Vagina (tissue), 2 donors: ENCODE data around the gene TJP1. TPM values are rescaled to one million over a fixed set of nuclear protein-coding genes. Genes with fewer than 3 reads are reported as not detected.
"Not testable (repeated sequence)": the region's sequence is repeated elsewhere in the genome, so short reads cannot be mapped to it uniquely, and the experiment has no call there.

ENCODE experiments used
- DNase-seq, 2 donors: peaks; one replicate each; pipeline ENCODE4 v3.0.0-alpha.2; 2017; ENCODE audit errors: extremely low spot score in 2 of 2
- H3K27ac ChIP-seq: fragments of 200-600 bp; sonication (generic); one replicate; pipeline ENCODE4 v1.5.1; 2019
- H3K27me3 ChIP-seq: fragments of 200-600 bp; sonication (generic); one replicate; pipeline ENCODE4 v1.5.1; 2019
- H3K36me3 ChIP-seq, 2 donors: fragments of 200-600 bp; sonication (generic); one replicate each; pipeline ENCODE4 v1.5.1; 2017 to 2019
- H3K4me1 ChIP-seq: fragments of 200-600 bp; sonication (generic); one replicate; pipeline ENCODE4 v1.5.1; 2019
- H3K4me3 ChIP-seq, 2 donors: fragments of 200-600 bp; sonication (generic); 1 replicate in 1 of 2; 2 replicates in 1 of 2; pipeline ENCODE4 v1.5.1; 2016 to 2019
- H3K9me3 ChIP-seq: fragments of 200-600 bp; sonication (generic); one replicate; pipeline ENCODE4 v1.5.1; 2019
- POLR2A ChIP-seq, 2 donors: fragments of 450-650 bp; IDR thresholded peaks; one replicate each; pipeline ENCODE4 v1.6.1; 2017; ENCODE audit warnings: antibody characterized with exemption in 2 of 2, mild to moderate bottlenecking in 2 of 2, moderate library complexity in 2 of 2
- POLR2AphosphoS5 ChIP-seq, 2 donors: sonication (generic); formaldehyde crosslinking; IDR thresholded peaks; one replicate each; pipeline ENCODE4 v1.9.0; 2017; ENCODE audit warnings: antibody characterized with exemption in 2 of 2, mild to moderate bottlenecking in 2 of 2, low read depth in 1 of 2; ENCODE audit not compliant: insufficient read depth in 1 of 2
- intact Hi-C: fragments of 100-400 bp; cut with DNase I; formaldehyde crosslinking; loops from one replicate; pipeline ENCODE4 v1.15.1; 2023
- total RNA-seq: library from RNA; depleted of rRNA; stranded (reverse); fragments of >200 nt; gene quantifications from one replicate; pipeline ENCODE4 v1.2.3, GENCODE V29; 2016
- TF ChIP-seq, protein P1 (sequence below), 3 experiments: fragments of 450-650 bp in 2 of 3; fragments of 200-600 bp in 1 of 3; sonication (generic) in 1 of 3; IDR thresholded peaks; one replicate each; pipeline ENCODE4 v1.5.1; 2017 to 2019; ENCODE audit warnings: antibody characterized with exemption in 3 of 3, mild to moderate bottlenecking in 2 of 3, moderate library complexity in 2 of 3

TJP1 gene
- total RNA-seq, 1 donor from 2014 or later: 110 TPM

DNA sequence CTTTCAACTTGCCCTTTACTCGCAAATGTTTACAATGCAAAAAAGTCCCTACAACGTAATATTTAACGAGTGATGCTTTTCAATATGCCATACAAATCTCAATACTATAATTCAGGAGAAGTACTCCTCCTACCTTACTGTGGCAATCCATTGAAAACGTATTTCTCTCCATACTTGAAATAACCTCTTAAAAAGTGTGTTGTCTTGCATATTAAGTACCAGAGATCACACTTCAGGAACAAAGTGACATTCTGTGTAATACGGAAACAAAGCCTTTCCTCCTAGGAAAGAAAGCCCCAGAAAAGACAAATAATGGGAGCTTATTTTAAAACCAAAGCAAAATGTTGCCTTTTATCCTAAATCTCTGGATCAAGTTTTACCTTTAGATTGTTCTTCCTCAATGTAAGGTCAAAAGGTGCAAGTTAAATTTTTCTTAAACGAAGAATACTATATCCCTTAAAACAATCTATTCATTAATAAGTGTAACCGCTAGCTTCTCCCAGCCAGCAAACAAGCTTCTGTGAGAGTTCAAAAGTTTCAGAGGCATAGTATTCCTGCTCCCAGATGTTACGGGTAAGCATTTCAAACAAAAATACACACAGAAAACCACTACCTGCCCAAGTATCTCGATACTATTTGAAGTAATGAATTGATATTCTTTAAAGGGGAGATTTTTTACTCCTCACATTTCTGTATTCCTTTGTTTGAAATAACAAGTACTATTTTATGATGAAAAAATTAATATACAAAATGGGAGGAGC lies 1.7 kb downstream of the TJP1 start:
- intact Hi-C loops: no loop called here
- Histone ChIP-seq H3K27me3 (no peaks in the 10 kb centered on the region), H3K9me3 (no peaks in the 10 kb centered on the region), H3K4me1 (peaks cover 43% of the 10 kb centered on the region), H3K4me3 (peak overlapping the region; percentile 74 to 89), H3K27ac (peak overlapping the region; percentile 95), H3K36me3 (no peaks in the 10 kb centered on the region)
- DNase-seq: no peak
- no peak for TF ChIP-seq POLR2A (IDR thresholded peaks at IDR 0.05)
- TF ChIP-seq, protein P1, sequence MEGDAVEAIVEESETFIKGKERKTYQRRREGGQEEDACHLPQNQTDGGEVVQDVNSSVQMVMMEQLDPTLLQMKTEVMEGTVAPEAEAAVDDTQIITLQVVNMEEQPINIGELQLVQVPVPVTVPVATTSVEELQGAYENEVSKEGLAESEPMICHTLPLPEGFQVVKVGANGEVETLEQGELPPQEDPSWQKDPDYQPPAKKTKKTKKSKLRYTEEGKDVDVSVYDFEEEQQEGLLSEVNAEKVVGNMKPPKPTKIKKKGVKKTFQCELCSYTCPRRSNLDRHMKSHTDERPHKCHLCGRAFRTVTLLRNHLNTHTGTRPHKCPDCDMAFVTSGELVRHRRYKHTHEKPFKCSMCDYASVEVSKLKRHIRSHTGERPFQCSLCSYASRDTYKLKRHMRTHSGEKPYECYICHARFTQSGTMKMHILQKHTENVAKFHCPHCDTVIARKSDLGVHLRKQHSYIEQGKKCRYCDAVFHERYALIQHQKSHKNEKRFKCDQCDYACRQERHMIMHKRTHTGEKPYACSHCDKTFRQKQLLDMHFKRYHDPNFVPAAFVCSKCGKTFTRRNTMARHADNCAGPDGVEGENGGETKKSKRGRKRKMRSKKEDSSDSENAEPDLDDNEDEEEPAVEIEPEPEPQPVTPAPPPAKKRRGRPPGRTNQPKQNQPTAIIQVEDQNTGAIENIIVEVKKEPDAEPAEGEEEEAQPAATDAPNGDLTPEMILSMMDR (IDR thresholded peaks at IDR 0.05): no peak
- TF ChIP-seq POLR2AphosphoS5 (IDR thresholded peaks at IDR 0.05; ENCODE audit: insufficient read depth in 1 of 2, low read depth in 1 of 2): no peak

DNA sequence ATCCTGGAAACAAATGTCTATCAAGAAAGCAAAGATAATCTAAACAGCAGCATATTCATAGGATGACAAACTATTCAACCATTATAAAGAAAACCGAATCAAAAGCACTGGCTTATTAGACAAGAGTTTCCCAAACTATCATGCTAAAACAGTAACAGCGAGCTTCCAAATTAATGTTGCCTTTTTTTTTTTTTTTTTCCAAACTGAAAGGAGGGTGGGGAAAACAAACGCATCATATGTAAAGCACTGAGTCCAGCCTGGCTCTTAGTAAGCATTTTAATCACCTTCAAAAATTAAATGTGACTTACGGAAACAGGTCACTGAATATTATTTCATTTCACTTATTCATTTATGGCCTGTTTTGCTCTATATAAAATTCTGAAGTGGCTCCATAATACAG lies 2.3 kb downstream of the TJP1 start:
- peaks cover 49% of the 10 kb centered on the region for H3K4me1 ChIP-seq
- intact Hi-C loops: loop anchor here (5.0 kb wide), 1 partner anchor 68 kb away; no protein-coding TSS in a partner anchor

DNA sequence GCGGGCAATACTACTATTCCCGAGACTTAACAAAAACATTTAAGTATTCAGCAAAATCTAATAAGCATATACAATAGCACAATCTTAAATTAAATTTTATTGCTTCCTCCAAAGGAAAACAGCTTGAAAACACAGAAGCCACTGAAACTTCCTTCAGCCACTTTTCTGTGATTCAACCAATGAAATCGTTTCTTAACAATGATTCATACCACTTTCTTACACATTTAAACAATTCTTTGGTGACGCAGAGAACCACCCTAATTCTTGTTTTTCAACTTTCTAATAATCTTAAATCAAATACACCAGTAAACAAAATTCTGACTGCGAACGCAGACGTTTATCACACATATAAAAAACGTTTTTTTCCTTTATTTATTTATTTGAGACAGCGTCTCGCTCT lies 4.1 kb downstream of the TJP1 start:
- Histone ChIP-seq H3K27ac (no peak overlapping the region), H3K4me1 (peaks cover 62% of the 10 kb centered on the region), H3K4me3 (no peak overlapping the region), H3K9me3 (no peaks in the 10 kb centered on the region), H3K27me3 (no peaks in the 10 kb centered on the region), H3K36me3 (no peaks in the 10 kb centered on the region)
- no peak for DNase-seq
- TF ChIP-seq POLR2AphosphoS5 (IDR thresholded peaks at IDR 0.05; ENCODE audit: insufficient read depth in 1 of 2, low read depth in 1 of 2): peak in 1 of 2 donors; percentile 22
- no peak for TF ChIP-seq POLR2A (IDR thresholded peaks at IDR 0.05)
- intact Hi-C loops: loop anchor here (5.0 kb wide), 1 partner anchor 66 kb away; no protein-coding TSS in a partner anchor

More for the DNA sequence above, 2.3 kb downstream of the TJP1 start:
- peak overlapping the region; percentile 95 for H3K27ac ChIP-seq
- no peaks in the 10 kb centered on the region for H3K9me3 ChIP-seq
- H3K4me3 ChIP-seq: peak overlapping the region; percentile 74 to 89
- DNase-seq: no peak
- no peaks in the 10 kb centered on the region for H3K36me3 ChIP-seq
- H3K27me3 ChIP-seq: no peaks in the 10 kb centered on the region
- TF ChIP-seq, protein P1 (IDR thresholded peaks at IDR 0.05): no peak
- TF ChIP-seq POLR2A (IDR thresholded peaks at IDR 0.05): no peak
- no peak for TF ChIP-seq POLR2AphosphoS5 (IDR thresholded peaks at IDR 0.05; ENCODE audit: insufficient read depth in 1 of 2, low read depth in 1 of 2)

DNA sequence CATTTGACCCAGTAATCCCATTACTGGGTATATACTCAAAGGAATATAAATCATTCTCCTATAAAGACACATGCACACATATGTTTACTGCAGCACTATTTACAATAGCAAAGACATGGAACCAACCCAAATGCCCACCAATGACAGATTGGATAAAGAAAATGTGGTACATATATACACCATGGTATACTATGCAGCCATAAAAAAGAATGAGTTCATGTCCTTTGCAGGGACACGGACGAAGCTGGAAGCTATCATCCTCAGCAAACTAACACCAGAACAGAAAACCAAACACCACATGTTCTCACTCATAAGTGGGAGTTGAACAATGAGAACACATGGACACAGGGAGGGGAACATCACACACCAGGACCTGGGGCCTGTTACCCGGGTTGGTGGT lies 4.8 kb downstream of the TJP1 start:
- not testable (repeated sequence) for DNase-seq, H3K27me3 ChIP-seq, H3K4me3 ChIP-seq, H3K27ac ChIP-seq, H3K36me3 ChIP-seq, H3K9me3 ChIP-seq
- peaks cover 69% of the 10 kb centered on the region for H3K4me1 ChIP-seq
- intact Hi-C loops: loop anchor here (5.0 kb wide), 1 partner anchor 65 kb away; no protein-coding TSS in a partner anchor

DNA sequence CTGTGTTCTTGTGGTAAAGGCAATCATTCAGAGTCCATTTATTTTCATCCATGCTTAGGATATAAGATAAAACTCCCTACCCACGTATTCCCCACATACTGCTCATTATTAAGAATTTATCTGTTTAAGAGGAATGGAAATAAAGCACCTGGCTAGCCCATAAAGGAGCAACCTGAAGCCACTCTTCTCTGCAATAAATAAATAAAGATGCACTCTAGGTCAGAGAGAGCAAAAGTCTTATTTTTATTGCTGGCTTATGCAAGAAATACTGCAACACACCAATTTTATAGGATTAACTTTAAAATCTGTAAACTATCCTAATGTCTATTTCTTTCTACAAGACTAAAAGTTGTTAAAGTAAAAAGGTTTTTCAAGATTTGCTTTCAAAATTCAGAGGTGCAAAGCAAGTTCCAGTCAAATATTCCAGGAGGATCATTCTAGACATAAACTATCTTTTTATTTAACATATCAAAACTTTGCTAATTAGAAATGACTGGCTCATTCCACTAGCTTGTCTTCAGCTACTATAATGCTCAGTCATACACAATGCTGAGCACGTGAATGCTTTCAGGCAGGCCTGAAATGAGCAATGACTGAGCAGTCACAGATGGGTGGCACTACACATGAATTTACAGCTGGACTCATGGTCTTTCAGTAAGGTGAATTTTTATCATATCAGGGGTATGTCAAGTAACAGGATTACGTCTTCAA lies 7.1 kb downstream of the TJP1 start:
- H3K9me3 ChIP-seq: no peaks in the 10 kb centered on the region
- no peak overlapping the region for H3K27ac ChIP-seq
- H3K4me3 ChIP-seq: no peak overlapping the region
- H3K36me3 ChIP-seq: no peaks in the 10 kb centered on the region
- TF ChIP-seq POLR2A (IDR thresholded peaks at IDR 0.05): no peak
- TF ChIP-seq, protein P1 (IDR thresholded peaks at IDR 0.05): no peak
- peak in 1 of 2 donors; percentile 17 for TF ChIP-seq POLR2AphosphoS5 (IDR thresholded peaks at IDR 0.05; ENCODE audit: insufficient read depth in 1 of 2, low read depth in 1 of 2)
- peaks cover 82% of the 10 kb centered on the region for H3K4me1 ChIP-seq
- H3K27me3 ChIP-seq: no peaks in the 10 kb centered on the region
- intact Hi-C loops: loop anchor here (5.0 kb wide), 1 partner anchor 63 kb away; no protein-coding TSS in a partner anchor
- no peak for DNase-seq
